Neural cell (in vitro differentiated cells): ENCODE data around the gene GRM1.

ENCODE experiments used
- EP300 ChIP-seq: fragments of 450-650 bp; conservative IDR thresholded peaks from 2 replicates; pipeline ENCODE4 v1.6.1; 2014; ENCODE audit warnings: antibody characterized with exemption, mild to moderate bottlenecking, moderate library complexity; ENCODE audit not compliant: poor library complexity, severe bottlenecking
- EZH2 ChIP-seq: fragments of 200-600, 300-800 bp; shearing (Covaris generic), sonication (generic); IDR thresholded peaks from 2 replicates; pipeline ENCODE4 v1.6.1; 2014; ENCODE audit warnings: antibody characterized with exemption, low read length, borderline replicate concordance, mild to moderate bottlenecking; ENCODE audit not compliant: insufficient read depth, poor library complexity, severe bottlenecking
- MXI1 ChIP-seq: fragments of 450-650 bp; conservative IDR thresholded peaks from 2 replicates; pipeline ENCODE4 v1.6.1; 2014; ENCODE audit warnings: antibody characterized with exemption, mild to moderate bottlenecking; ENCODE audit not compliant: poor library complexity, severe bottlenecking
- POLR2AphosphoS5 ChIP-seq: IDR thresholded peaks from 2 replicates; pipeline ENCODE4 v1.6.1; 2012
- SMC3 ChIP-seq: fragments of 450-650 bp; conservative IDR thresholded peaks from 2 replicates; pipeline ENCODE4 v1.6.1; 2014; ENCODE audit warnings: antibody characterized with exemption, mild to moderate bottlenecking, moderate library complexity; ENCODE audit not compliant: poor library complexity
- TAF1 ChIP-seq: IDR thresholded peaks from 2 replicates; pipeline ENCODE4 v1.6.1; 2012; ENCODE audit warnings: low read depth
- TF ChIP-seq, protein P1 (sequence below): fragments of 450-650 bp; IDR thresholded peaks from 2 replicates; pipeline ENCODE4 v1.5.1; 2014; ENCODE audit warnings: antibody characterized with exemption, mild to moderate bottlenecking, moderate library complexity; ENCODE audit not compliant: poor library complexity, severe bottlenecking
- TF ChIP-seq, protein P2 (sequence below): IDR thresholded peaks from 2 replicates; pipeline ENCODE4 v1.6.1; 2012; ENCODE audit warnings: borderline replicate concordance

DNA sequence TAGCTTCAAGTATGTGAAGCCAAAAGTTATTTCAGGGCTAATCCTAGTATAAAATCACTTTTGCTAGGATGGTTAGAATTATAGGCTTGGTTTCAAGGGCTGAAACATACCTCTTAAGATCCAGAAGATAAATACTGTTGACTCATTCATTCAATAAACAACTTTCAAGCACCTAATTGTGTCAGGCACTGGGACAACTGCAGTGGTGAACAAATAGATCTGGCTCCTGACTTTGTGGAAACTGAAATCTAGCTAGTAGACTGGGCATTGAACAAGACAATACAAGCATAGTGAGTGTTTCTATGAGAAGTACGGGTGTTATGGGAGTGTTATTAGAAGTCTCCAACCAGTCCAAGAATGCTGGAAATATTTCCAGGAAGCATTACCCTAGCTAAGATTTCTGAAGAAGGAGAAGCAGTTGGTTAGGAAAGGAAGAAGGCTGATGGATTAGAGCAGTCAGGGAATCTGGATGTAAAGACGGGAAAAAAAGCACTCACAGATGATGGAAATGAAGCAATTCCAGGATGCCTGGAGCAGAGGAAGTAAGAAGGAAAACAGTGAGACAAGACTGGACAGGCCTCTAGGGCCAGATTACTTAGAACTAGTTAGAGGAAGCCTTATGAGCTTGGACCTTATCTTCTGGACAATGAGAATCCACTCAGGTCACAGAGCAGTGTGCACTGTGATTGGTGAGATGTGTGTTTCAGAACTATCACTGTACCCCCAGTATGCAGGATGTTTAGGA lies 382.2 kb downstream of the GRM1 start:
- TF ChIP-seq, protein P1, sequence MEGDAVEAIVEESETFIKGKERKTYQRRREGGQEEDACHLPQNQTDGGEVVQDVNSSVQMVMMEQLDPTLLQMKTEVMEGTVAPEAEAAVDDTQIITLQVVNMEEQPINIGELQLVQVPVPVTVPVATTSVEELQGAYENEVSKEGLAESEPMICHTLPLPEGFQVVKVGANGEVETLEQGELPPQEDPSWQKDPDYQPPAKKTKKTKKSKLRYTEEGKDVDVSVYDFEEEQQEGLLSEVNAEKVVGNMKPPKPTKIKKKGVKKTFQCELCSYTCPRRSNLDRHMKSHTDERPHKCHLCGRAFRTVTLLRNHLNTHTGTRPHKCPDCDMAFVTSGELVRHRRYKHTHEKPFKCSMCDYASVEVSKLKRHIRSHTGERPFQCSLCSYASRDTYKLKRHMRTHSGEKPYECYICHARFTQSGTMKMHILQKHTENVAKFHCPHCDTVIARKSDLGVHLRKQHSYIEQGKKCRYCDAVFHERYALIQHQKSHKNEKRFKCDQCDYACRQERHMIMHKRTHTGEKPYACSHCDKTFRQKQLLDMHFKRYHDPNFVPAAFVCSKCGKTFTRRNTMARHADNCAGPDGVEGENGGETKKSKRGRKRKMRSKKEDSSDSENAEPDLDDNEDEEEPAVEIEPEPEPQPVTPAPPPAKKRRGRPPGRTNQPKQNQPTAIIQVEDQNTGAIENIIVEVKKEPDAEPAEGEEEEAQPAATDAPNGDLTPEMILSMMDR: no peak
- TF ChIP-seq POLR2AphosphoS5 (no peak), MXI1 (no peak), EZH2 (no peak), EP300 (no peak), SMC3 (no peak), TAF1 (no peak)
- TF ChIP-seq, protein P2, sequence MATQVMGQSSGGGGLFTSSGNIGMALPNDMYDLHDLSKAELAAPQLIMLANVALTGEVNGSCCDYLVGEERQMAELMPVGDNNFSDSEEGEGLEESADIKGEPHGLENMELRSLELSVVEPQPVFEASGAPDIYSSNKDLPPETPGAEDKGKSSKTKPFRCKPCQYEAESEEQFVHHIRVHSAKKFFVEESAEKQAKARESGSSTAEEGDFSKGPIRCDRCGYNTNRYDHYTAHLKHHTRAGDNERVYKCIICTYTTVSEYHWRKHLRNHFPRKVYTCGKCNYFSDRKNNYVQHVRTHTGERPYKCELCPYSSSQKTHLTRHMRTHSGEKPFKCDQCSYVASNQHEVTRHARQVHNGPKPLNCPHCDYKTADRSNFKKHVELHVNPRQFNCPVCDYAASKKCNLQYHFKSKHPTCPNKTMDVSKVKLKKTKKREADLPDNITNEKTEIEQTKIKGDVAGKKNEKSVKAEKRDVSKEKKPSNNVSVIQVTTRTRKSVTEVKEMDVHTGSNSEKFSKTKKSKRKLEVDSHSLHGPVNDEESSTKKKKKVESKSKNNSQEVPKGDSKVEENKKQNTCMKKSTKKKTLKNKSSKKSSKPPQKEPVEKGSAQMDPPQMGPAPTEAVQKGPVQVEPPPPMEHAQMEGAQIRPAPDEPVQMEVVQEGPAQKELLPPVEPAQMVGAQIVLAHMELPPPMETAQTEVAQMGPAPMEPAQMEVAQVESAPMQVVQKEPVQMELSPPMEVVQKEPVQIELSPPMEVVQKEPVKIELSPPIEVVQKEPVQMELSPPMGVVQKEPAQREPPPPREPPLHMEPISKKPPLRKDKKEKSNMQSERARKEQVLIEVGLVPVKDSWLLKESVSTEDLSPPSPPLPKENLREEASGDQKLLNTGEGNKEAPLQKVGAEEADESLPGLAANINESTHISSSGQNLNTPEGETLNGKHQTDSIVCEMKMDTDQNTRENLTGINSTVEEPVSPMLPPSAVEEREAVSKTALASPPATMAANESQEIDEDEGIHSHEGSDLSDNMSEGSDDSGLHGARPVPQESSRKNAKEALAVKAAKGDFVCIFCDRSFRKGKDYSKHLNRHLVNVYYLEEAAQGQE: no peak
